ENCODE data around the gene ZNF518A. TPM values are rescaled to one million over a fixed set of nuclear protein-coding genes. Genes with fewer than 3 reads are reported as not detected.

Gene ZNF518A, protein sequence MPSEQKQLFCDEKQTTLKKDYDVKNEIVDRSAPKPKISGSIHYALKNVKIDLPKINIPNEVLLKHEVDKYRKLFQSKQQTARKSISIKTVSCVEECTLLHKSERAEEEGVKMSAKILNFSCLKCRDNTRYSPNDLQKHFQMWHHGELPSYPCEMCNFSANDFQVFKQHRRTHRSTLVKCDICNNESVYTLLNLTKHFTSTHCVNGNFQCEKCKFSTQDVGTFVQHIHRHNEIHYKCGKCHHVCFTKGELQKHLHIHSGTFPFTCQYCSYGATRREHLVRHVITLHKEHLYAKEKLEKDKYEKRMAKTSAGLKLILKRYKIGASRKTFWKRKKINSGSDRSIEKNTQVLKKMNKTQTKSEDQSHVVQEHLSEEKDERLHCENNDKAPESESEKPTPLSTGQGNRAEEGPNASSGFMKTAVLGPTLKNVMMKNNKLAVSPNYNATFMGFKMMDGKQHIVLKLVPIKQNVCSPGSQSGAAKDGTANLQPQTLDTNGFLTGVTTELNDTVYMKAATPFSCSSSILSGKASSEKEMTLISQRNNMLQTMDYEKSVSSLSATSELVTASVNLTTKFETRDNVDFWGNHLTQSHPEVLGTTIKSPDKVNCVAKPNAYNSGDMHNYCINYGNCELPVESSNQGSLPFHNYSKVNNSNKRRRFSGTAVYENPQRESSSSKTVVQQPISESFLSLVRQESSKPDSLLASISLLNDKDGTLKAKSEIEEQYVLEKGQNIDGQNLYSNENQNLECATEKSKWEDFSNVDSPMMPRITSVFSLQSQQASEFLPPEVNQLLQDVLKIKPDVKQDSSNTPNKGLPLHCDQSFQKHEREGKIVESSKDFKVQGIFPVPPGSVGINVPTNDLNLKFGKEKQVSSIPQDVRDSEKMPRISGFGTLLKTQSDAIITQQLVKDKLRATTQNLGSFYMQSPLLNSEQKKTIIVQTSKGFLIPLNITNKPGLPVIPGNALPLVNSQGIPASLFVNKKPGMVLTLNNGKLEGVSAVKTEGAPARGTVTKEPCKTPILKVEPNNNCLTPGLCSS (N-terminal part only)
- 10 to 100 TPM; 16.0 to 16.2 TPM for total RNA-seq

DNA sequence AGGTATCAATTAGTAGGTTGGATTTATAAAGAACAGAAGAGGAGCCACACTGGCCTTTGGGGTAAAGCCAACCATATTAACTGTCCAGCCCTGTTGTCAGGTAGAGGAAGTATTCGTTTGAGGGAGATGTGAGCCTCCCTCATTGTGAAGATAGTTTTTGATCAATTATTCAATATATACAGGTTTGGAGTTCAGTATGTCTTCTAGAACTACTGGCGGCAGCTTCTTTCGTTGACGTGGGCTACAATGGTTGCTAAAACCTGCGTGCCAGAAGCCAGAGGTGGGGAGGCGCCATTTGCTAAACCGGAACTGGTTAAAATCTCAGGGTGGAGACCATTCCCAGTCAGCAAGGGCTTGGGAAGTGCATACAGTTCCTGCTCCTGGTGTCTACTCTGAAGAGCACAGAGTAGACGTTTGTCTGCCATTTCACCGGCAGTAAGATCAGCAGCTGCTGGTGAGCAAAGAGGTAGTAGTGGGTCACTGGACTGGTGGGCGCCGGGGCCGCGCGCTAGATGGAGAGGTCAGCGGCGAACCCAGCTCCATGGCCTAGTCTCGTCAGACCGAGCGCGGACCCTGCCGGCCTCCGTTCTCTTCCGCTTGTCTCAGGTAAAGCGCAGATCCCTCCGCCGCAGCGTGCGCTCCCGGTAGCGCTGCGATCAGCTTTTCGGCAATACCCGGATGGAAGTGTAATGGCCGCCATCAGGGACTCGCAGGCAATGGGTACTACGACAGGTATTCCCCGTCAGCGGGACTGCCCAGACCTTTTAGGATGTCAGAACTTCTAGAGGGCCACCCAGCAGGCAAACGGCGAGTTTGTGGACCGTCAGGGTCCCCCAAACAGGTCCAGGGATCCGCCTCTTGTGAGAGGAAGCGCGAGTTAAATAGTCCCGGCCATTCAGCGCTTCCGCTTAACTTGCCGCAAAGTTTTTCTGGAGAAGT lies at the start of gene ZNF518A:
Gene ZNF518A (plus strand): TSS at position 911 of the 939 bp plus-strand sequence. CDS start 26,026 bp downstream, outside the sequence.
- POLR2A ChIA-PET, result interaction anchor here (0.6 to 2.4 kb wide), 34 partner anchors 9 to 703 kb away, joined by 3 to 229 read pairs (median 4); partner anchors contain the start of genes CC2D2B, CCNJ and TCTN3
- Mint-ChIP-seq H3K27ac (peak within 1 kb of the TSS; percentile 99), H3K27me3 (peaks cover 23% of the 10 kb centered on the region), H3K9me3 (peaks cover 2% of the 10 kb centered on the region), H3K36me3 (ENCODE audit: low read depth) (peaks cover 37% of the 10 kb centered on the region), H3K4me1 (peaks cover 29% of the 10 kb centered on the region), H3K4me3 (peak within 1 kb of the TSS; percentile 91)
- DNase-seq, result peak; percentile 90
- CTCF ChIA-PET, result interaction anchor here (0.6 to 2.4 kb wide), 13 partner anchors 8 to 1176 kb away, joined by 3 to 31 read pairs (median 4); partner anchors contain the start of gene TCTN3

GRCh38 chr10:96082153-96082552 lies 47.9 kb upstream of the ZNF518A start:
- peaks cover 14% of the 10 kb centered on the region for H3K4me1 Mint-ChIP-seq
- no peaks in the 10 kb centered on the region for H3K27me3 Mint-ChIP-seq
- no peak overlapping the region for H3K4me3 Mint-ChIP-seq
- ChIA-PET POLR2A (no interaction called here), CTCF (no interaction called here)
- no peaks in the 10 kb centered on the region for H3K9me3 Mint-ChIP-seq
- H3K36me3 Mint-ChIP-seq (ENCODE audit: low read depth), result peaks cover 17% of the 10 kb centered on the region
- DNase-seq, result no peak
- H3K27ac Mint-ChIP-seq, result no peak overlapping the region

DNA sequence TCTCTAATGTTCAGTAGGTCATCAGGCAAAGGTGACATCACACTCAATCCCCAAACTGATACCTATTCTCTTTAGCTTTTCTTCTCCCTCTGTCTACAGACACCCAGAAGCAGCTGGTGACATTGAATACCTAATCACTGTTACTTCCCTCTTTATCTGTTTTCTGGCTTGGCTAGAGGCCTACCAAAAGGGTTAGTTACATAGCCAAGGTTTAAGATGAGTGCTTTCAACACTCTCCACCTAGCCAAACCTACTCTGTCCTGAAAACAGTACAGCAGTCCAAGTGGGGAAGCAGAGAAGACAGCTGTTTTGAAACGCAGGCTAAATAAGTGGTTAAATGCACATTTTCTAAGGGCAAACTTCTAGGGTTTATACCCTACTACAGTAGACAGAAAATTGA lies 47.3 kb upstream of the ZNF518A start:
- Mint-ChIP-seq H3K36me3 (ENCODE audit: low read depth) (peaks cover 18% of the 10 kb centered on the region), H3K4me1 (peaks cover 14% of the 10 kb centered on the region), H3K27me3 (no peaks in the 10 kb centered on the region), H3K27ac (no peak overlapping the region), H3K9me3 (no peaks in the 10 kb centered on the region), H3K4me3 (no peak overlapping the region)
- DNase-seq, result no peak
- ChIA-PET POLR2A (interaction anchor here (1.9 kb wide), 1 partner anchor 47 kb away, joined by 9 read pairs; the partner anchor contains the start of gene ZNF518A), CTCF (no interaction called here)

DNA sequence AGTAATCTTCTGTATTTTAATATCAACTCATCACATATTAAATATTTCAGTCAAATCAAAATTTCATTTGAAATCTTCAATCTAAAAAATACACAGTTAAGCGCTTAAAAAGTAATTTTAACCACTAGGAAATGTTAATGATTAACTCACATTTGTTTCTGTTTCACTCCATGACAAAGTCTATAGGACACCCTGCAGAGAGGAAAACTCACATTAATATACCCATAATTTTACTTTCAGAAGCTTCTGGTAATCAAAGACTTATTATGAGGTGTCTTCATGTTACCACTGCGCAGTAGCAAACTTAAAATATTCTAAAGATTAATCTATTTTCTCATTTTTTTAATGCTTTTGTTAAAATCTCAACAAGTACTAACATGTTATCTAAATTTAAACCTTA lies 41.0 kb upstream of the ZNF518A start:
- Mint-ChIP-seq H3K9me3 (peaks cover 3% of the 10 kb centered on the region), H3K27me3 (peaks cover 16% of the 10 kb centered on the region), H3K4me3 (peak overlapping the region; percentile 56), H3K4me1 (peaks cover 14% of the 10 kb centered on the region), H3K27ac (peak overlapping the region; percentile 97), H3K36me3 (ENCODE audit: low read depth) (peaks cover 21% of the 10 kb centered on the region)
- DNase-seq, result no peak
- POLR2A ChIA-PET, result interaction anchor here (0.7 to 3.4 kb wide), 23 partner anchors 9 to 1543 kb away, joined by 3 to 229 read pairs (median 5); partner anchors contain the start of genes CC2D2B, CCNJ, HELLS and LCOR
- CTCF ChIA-PET, result interaction anchor here (0.9 to 2.2 kb wide), 7 partner anchors 13 to 249 kb away, joined by 3 to 31 read pairs (median 4); partner anchors contain the start of genes CCNJ and ZNF518A

- DNase-seq, result peak; percentile 95
- Mint-ChIP-seq H3K4me3 (peak overlapping the region; percentile 88), H3K9me3 (peaks cover 3% of the 10 kb centered on the region), H3K27ac (peak overlapping the region; percentile 97), H3K36me3 (ENCODE audit: low read depth) (peaks cover 21% of the 10 kb centered on the region), H3K4me1 (peaks cover 14% of the 10 kb centered on the region), H3K27me3 (peaks cover 19% of the 10 kb centered on the region)
- CTCF ChIA-PET, result interaction anchor here (0.5 to 2.2 kb wide), 9 partner anchors 14 to 500 kb away, joined by 3 to 31 read pairs (median 4); partner anchors contain the start of genes CCNJ, TCTN3 and ZNF518A
- POLR2A ChIA-PET, result interaction anchor here (0.7 to 3.4 kb wide), 26 partner anchors 10 to 1544 kb away, joined by 3 to 229 read pairs (median 5); partner anchors contain the start of genes CC2D2B, CCNJ, HELLS and LCOR
These were observed 40.2 kb upstream of the ZNF518A start for GRCh38 chr10:96089670-96090462.

- CTCF ChIA-PET, result interaction anchor here (1.5 to 2.2 kb wide), 2 partner anchors 40 to 397 kb away, joined by 9 to 31 read pairs; partner anchors contain the start of genes TCTN3 and ZNF518A
- POLR2A ChIA-PET, result interaction anchor here (0.7 to 3.4 kb wide), 17 partner anchors 9 to 183 kb away, joined by 3 to 229 read pairs (median 7); partner anchors contain the start of genes CC2D2B, CCNJ and ZNF518A
- H3K27ac Mint-ChIP-seq, result peak overlapping the region; percentile 97
These were observed 39.7 kb upstream of the ZNF518A start for GRCh38 chr10:96090463-96090800.

DNA sequence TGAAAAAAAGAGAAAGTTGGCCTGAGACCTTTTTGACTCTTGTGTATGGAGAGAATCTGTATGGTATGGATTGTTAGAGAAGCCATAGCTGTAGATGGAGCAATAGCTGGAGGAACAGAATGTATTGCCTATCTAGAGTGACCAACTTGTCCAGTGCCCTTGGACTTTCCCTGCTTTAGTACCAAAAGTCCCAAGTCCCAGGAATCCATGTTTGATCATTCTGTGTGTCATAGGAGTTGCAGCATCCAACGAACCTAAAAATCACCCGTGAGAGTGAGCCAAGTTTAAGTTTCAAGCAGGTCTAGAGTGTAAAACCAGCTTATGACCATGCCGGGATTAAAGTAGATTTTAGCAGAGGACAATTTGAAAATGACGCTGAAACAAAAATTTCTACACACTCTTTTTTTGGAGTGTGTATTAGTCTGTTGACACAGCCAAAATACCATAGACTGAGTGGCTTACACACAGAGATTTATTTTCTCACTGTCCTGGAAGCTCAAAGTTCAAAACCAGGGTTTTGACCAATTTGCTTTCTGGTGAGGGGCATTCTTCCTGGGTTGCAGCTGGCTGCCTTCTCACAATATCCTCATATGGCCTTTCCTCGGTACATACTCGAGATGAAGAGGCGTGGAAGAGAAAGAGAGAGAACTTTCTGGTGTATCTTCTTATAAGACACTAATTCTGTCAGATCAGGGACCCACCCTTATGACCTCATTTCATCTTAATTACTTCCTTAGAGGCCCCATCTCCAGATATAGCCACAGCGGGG lies 36.9 kb upstream of the ZNF518A start:
- peaks cover 3% of the 10 kb centered on the region for H3K9me3 Mint-ChIP-seq
- no peak overlapping the region for H3K27ac Mint-ChIP-seq
- ChIA-PET POLR2A (interaction anchor here (2.7 kb wide), 1 partner anchor 37 kb away, joined by 16 read pairs; the partner anchor contains the start of gene ZNF518A), CTCF (interaction anchor here (1.5 kb wide), 1 partner anchor 37 kb away, joined by 5 read pairs; the partner anchor contains the start of gene ZNF518A)
- peaks cover 44% of the 10 kb centered on the region for H3K27me3 Mint-ChIP-seq
- DNase-seq, result no peak
- H3K36me3 Mint-ChIP-seq (ENCODE audit: low read depth), result peaks cover 17% of the 10 kb centered on the region
- no peak overlapping the region for H3K4me3 Mint-ChIP-seq
- peaks cover 14% of the 10 kb centered on the region for H3K4me1 Mint-ChIP-seq

More at GRCh38 chr10:96090463-96090800, 39.7 kb upstream of the ZNF518A start:
- Mint-ChIP-seq H3K36me3 (ENCODE audit: low read depth) (peaks cover 21% of the 10 kb centered on the region), H3K9me3 (peaks cover 3% of the 10 kb centered on the region), H3K4me1 (peaks cover 14% of the 10 kb centered on the region), H3K27me3 (peaks cover 24% of the 10 kb centered on the region), H3K4me3 (peak overlapping the region; percentile 88)
- no peak for DNase-seq

GRCh38 chr10:96093948-96094347 lies 36.1 kb upstream of the ZNF518A start:
- no peak for DNase-seq
- ChIA-PET CTCF (interaction anchor here (1.5 kb wide), 1 partner anchor 36 kb away, joined by 5 read pairs; the partner anchor contains the start of gene ZNF518A), POLR2A (interaction anchor here (2.7 kb wide), 1 partner anchor 36 kb away, joined by 16 read pairs; the partner anchor contains the start of gene ZNF518A)
- Mint-ChIP-seq H3K4me1 (peaks cover 12% of the 10 kb centered on the region), H3K27ac (no peak overlapping the region), H3K4me3 (no peak overlapping the region), H3K9me3 (peaks cover 3% of the 10 kb centered on the region), H3K36me3 (ENCODE audit: low read depth) (peaks cover 17% of the 10 kb centered on the region), H3K27me3 (peaks cover 45% of the 10 kb centered on the region)

- CTCF ChIA-PET, result no interaction called here
- no peaks in the 10 kb centered on the region for H3K4me1 Mint-ChIP-seq
- POLR2A ChIA-PET, result no interaction called here
- DNase-seq, result no peak
- peaks cover 3% of the 10 kb centered on the region for H3K36me3 Mint-ChIP-seq (ENCODE audit: low read depth)
- H3K4me3 Mint-ChIP-seq, result no peak overlapping the region
- H3K27me3 Mint-ChIP-seq, result peaks cover 63% of the 10 kb centered on the region
- H3K27ac Mint-ChIP-seq, result no peak overlapping the region
- H3K9me3 Mint-ChIP-seq, result no peaks in the 10 kb centered on the region
These were observed 33.1 kb upstream of the ZNF518A start for GRCh38 chr10:96096958-96097357.

DNA sequence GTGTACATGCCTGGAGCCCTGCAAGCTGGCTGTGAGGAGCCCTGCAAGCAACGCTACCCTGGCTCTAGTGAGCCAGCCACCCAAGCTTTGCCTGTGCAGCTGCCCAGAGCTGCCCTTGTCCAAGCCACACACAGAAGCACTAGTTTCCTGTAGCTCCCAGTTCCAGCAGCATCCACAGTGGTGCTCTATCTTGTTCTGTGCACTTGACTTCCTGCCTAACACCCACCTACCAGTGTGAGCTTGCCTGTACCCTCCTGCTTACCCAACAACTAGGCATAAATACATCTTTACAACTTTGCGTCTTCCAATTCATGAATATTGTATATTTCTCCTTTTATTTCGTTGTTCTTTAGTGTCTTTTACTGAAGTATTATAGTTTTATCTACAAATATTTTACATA lies 32.2 kb upstream of the ZNF518A start:
- Mint-ChIP-seq H3K4me1 (no peaks in the 10 kb centered on the region), H3K27me3 (peaks cover 55% of the 10 kb centered on the region), H3K27ac (no peak overlapping the region), H3K4me3 (no peak overlapping the region), H3K36me3 (ENCODE audit: low read depth) (no peaks in the 10 kb centered on the region), H3K9me3 (no peaks in the 10 kb centered on the region)
- no peak for DNase-seq
- ChIA-PET CTCF (no interaction called here), POLR2A (no interaction called here)
